IPS-11a (cell line): ENCODE results near the gene TOGARAM2.

Experiments used
- H3K4me3 ChIP-seq: one replicate; pipeline ENCODE4 v1.5.1; 2013; ENCODE audit warnings: low read depth, low read length, control low read depth

The TOGARAM2 gene

GRCh38 chr2:28981016-28981441 is at the start of gene TOGARAM2:
TSS of gene TOGARAM2 (plus strand) at chr2:28981298. CDS start at chr2:28994835, 13,537 bp downstream.
- H3K4me3 ChIP-seq = no peak within 1 kb of the TSS

- H3K4me3 ChIP-seq = no peak overlapping the region
These were observed 46.3 kb upstream of the TOGARAM2 start for GRCh38 chr2:28934769-28935168.

GRCh38 chr2:28941008-28941407 is 40.1 kb upstream of the TOGARAM2 start:
- H3K4me3 ChIP-seq = no peak overlapping the region

- no peak overlapping the region for H3K4me3 ChIP-seq
These were observed 36.4 kb upstream of the TOGARAM2 start for GRCh38 chr2:28944535-28945248.

- no peak overlapping the region for H3K4me3 ChIP-seq
These were observed 32.9 kb upstream of the TOGARAM2 start for GRCh38 chr2:28948160-28948559.

GRCh38 chr2:28949190-28949589 is 31.9 kb upstream of the TOGARAM2 start:
- no peak overlapping the region for H3K4me3 ChIP-seq

GRCh38 chr2:28949617-28950305 is 31.3 kb upstream of the TOGARAM2 start:
- H3K4me3 ChIP-seq = no peak overlapping the region

GRCh38 chr2:28950941-28951630 is 30.0 kb upstream of the TOGARAM2 start:
- H3K4me3 ChIP-seq = no peak overlapping the region

- no peak overlapping the region for H3K4me3 ChIP-seq
These were observed 28.9 kb upstream of the TOGARAM2 start for GRCh38 chr2:28951910-28952835.

- no peak overlapping the region for H3K4me3 ChIP-seq
These were observed 28.3 kb upstream of the TOGARAM2 start for GRCh38 chr2:28952836-28953211.

GRCh38 chr2:28955467-28955866 is 25.6 kb upstream of the TOGARAM2 start:
- no peak overlapping the region for H3K4me3 ChIP-seq

GRCh38 chr2:28956415-28956826 is 24.7 kb upstream of the TOGARAM2 start:
- no peak overlapping the region for H3K4me3 ChIP-seq

GRCh38 chr2:28956890-28957289 is 24.2 kb upstream of the TOGARAM2 start:
- H3K4me3 ChIP-seq = no peak overlapping the region

GRCh38 chr2:28958689-28959088 is 22.4 kb upstream of the TOGARAM2 start:
- no peak overlapping the region for H3K4me3 ChIP-seq

GRCh38 chr2:28960401-28960800 is 20.7 kb upstream of the TOGARAM2 start:
- no peak overlapping the region for H3K4me3 ChIP-seq

- H3K4me3 ChIP-seq = no peak overlapping the region
These were observed 18.6 kb upstream of the TOGARAM2 start for GRCh38 chr2:28962505-28962904.

- no peak overlapping the region for H3K4me3 ChIP-seq
These were observed 10.5 kb upstream of the TOGARAM2 start for GRCh38 chr2:28970464-28971160.

GRCh38 chr2:28972778-28973335 is 8.2 kb upstream of the TOGARAM2 start:
- H3K4me3 ChIP-seq = no peak overlapping the region

- H3K4me3 ChIP-seq = no peak overlapping the region
These were observed 6.8 kb upstream of the TOGARAM2 start for GRCh38 chr2:28974252-28974651.

- no peak overlapping the region for H3K4me3 ChIP-seq
These were observed 5.4 kb upstream of the TOGARAM2 start for GRCh38 chr2:28975671-28976070.
